Testis (tissue), 3 donors: ENCODE measurements around the gene AGER. TPM values are rescaled to one million over a fixed set of nuclear protein-coding genes. Genes with fewer than 3 reads are reported as not detected.
"Not testable (repeated sequence)": the region's sequence is repeated elsewhere in the genome, so short reads cannot be mapped to it uniquely, and the experiment has no call there.

Source experiments
- DNase-seq: peaks from one replicate; pipeline ENCODE4 v3.0.0-alpha.2; 2019
- H3K27ac ChIP-seq, 2 donors: fragments of 200-600 bp; sonication (generic); one replicate each; pipeline ENCODE4 v1.5.1; 2019
- H3K27me3 ChIP-seq: fragments of 200-600 bp; sonication (generic); one replicate; pipeline ENCODE4 v1.5.1; 2019
- H3K36me3 ChIP-seq: fragments of 200-600 bp; sonication (generic); one replicate; pipeline ENCODE4 v1.5.1; 2017; ENCODE audit warnings: low read depth; ENCODE audit errors: missing control alignments
- H3K4me1 ChIP-seq: fragments of 200-600 bp; sonication (generic); one replicate; pipeline ENCODE4 v1.5.1; 2019
- H3K4me3 ChIP-seq, 2 donors: fragments of 200-600 bp; sonication (generic); one replicate each; pipeline ENCODE4 v1.5.1; 2017 to 2019
- H3K9me3 ChIP-seq: fragments of 200-600 bp; sonication (generic); one replicate; pipeline ENCODE4 v1.5.1; 2017
- POLR2A ChIP-seq: fragments of 450-650 bp; IDR thresholded peaks from one replicate; pipeline ENCODE4 v1.6.1; 2017; ENCODE audit warnings: antibody characterized with exemption, mild to moderate bottlenecking, moderate library complexity
- WGBS, 2 donors: methylation state at CpG; one replicate each; pipeline ENCODE4 v1.1.5; 2018; 5-methylcytosine and 5-hydroxymethylcytosine counted together
- intact Hi-C: fragments of 100-400 bp; cut with DNase I; formaldehyde crosslinking; loops from one replicate; pipeline ENCODE4 v1.15.1; 2023; ENCODE audit warnings: low total_unique reads
- polyA plus RNA-seq: library from polyadenylated mRNA; stranded (reverse); fragments of 350-450 nt; fragmentation: Illumina TruSeq; extraction: RNeasy Lipid Tissue Mini Kit (QIAGEN cat#74804); gene quantifications from one replicate; pipeline ENCODE4 v1.2.3, GENCODE V29; 2014; ENCODE audit warnings: low read depth, low replicate concordance; ENCODE audit not compliant: insufficient read depth
- total RNA-seq, 2 donors: library from RNA; depleted of rRNA; stranded (reverse); fragments of >200 nt; gene quantifications; one replicate each; pipeline ENCODE4 v1.2.3, GENCODE V29; 2016
- TF ChIP-seq, protein P1 (sequence below), 3 experiments: fragments of 450-650 bp in 2 of 3; fragments of 200-600 bp in 1 of 3; sonication (generic) in 1 of 3; IDR thresholded peaks; one replicate each; pipeline ENCODE4 v1.5.1; 2016 to 2019; ENCODE audit warnings: antibody characterized with exemption in 3 of 3, mild to moderate bottlenecking in 2 of 3, moderate library complexity in 1 of 3

The AGER gene
- total and polyA plus RNA-seq, 3 donors from 2014 or later = 5.8 to 8.6 (median 7.8) TPM

DNA sequence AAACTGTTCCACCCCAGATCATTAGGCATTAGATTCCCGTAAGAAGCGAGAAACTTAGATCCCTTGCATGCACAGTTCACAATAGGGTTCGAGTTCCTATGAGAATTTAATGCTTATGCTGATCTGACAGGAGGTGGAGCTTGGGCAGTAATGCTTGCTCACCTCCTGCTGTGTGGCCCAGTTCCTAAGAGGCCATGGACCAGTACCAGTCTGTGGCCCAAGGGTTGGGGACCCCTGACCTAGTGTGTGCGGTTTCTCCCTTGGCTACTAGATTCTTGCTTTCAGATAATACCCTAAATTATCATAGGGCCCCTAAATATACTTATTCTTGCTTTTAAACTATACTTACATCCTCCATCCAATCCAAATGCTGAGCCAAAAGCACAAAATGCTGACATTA is 10.3 kb upstream of the AGER start:
- intact Hi-C loops = no loop called here
- no peak for TF ChIP-seq POLR2A
- TF ChIP-seq, protein P1, sequence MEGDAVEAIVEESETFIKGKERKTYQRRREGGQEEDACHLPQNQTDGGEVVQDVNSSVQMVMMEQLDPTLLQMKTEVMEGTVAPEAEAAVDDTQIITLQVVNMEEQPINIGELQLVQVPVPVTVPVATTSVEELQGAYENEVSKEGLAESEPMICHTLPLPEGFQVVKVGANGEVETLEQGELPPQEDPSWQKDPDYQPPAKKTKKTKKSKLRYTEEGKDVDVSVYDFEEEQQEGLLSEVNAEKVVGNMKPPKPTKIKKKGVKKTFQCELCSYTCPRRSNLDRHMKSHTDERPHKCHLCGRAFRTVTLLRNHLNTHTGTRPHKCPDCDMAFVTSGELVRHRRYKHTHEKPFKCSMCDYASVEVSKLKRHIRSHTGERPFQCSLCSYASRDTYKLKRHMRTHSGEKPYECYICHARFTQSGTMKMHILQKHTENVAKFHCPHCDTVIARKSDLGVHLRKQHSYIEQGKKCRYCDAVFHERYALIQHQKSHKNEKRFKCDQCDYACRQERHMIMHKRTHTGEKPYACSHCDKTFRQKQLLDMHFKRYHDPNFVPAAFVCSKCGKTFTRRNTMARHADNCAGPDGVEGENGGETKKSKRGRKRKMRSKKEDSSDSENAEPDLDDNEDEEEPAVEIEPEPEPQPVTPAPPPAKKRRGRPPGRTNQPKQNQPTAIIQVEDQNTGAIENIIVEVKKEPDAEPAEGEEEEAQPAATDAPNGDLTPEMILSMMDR (IDR thresholded peaks at IDR 0.05) = no peak
- H3K4me3 ChIP-seq = peak overlapping the region in 1 of 2 donors; percentile 99
- peaks cover 31% of the 10 kb centered on the region for H3K4me1 ChIP-seq
- H3K36me3 ChIP-seq = no peaks in the 10 kb centered on the region
- H3K9me3 ChIP-seq = no peaks in the 10 kb centered on the region
- H3K27ac ChIP-seq = peak overlapping the region; percentile 100
- no peaks in the 10 kb centered on the region for H3K27me3 ChIP-seq
- WGBS, 2 donors = 88 to 92% methylated on average over 3 to 4 of the region's 4 CpGs
- no peak for DNase-seq

DNA sequence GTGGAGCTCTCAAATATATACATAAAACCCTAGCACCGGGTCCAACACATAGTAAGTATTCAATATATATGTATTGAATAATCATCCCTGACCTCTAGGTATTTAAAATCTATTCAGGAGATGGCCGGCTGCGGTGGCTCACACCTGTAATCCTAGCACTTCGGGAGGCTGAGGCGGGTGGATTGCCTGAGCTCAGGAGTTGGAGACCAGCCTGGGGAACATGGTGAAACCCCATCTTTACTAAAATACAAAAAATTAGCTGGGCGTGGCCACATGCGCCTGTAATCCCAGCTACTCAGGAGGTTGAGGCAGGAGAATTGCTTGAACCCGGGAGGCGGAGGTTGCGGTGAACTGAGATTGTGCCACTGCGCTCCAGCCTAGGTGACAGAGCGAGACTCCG is 9.0 kb upstream of the AGER start:
- WGBS, 2 donors = 81 to 84% methylated on average over 13 of the region's 13 CpGs
- H3K4me3 ChIP-seq, H3K9me3 ChIP-seq, intact Hi-C loops, H3K27me3 ChIP-seq, DNase-seq, H3K36me3 ChIP-seq: not testable (repeated sequence)
- peaks cover 42% of the 10 kb centered on the region for H3K4me1 ChIP-seq
- peak overlapping the region in 1 of 2 donors; percentile 81 for H3K27ac ChIP-seq

- no peak within 1 kb of the TSS for H3K4me3 ChIP-seq
- 55 to 78% methylated on average over 5 of the region's 5 CpGs for WGBS, 2 donors
- no peak for TF ChIP-seq POLR2A
- TF ChIP-seq, protein P1 (IDR thresholded peaks at IDR 0.05) = no peak
- H3K27me3 ChIP-seq = no peaks in the 10 kb centered on the region
- no peaks in the 10 kb centered on the region for H3K9me3 ChIP-seq
- DNase-seq = no peak
- peak within 1 kb of the TSS; percentile 81 to 99 for H3K27ac ChIP-seq
- no peaks in the 10 kb centered on the region for H3K36me3 ChIP-seq
- intact Hi-C loops = no loop called here
- H3K4me1 ChIP-seq = peaks cover 42% of the 10 kb centered on the region
Observed at GRCh38 chr6:32192608-32193039, 8.6 kb upstream of the AGER start, which contains the start of gene GPSM3. TSS of gene GPSM3 (minus strand) at chr6:32192643. CDS start at chr6:32192513, 130 bp downstream.

DNA sequence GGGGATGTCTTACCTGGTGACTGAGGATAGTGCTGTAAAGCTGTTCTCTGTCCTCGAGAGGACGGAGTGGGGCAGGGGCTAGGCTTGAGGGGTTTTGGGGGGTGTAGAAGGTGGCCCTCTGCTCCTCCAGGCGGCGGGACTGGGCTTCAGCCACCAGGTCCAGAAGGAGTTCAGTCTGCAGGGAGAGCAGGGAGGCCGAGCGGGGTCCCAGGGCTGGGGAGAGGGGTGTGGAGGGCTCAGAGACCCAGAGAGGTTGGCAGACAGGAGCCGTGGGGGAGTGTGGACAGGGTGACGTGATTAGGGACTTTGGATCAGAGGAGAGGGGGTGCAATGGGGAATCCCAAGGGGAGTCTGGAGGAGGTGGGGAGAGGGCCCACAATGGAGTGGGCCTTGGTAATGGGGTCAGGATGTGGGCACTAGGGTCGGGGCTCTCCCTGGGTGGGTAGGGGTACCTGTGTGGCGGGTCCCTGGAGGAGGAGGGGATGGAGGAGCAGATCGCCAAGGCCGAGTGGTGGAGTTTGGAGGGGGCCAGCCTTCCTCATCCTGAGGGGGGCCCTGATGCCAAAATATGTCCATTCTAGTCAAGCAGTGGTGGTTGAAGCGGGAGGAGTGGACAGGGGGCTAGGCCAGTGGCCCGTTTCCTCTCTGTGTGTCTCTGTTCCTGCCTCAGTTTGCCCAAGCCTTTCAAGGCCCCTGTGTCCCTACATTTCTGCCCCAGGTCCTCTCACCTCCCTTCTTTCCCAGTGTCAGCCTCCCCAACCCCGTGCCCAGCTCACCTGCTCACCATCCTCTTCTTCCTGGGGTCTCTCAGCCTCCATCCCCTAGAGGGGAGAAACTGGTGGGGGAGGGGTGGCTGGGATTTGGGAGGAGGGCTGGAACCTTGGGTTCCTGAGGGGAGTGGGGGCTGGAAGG is 7.9 kb upstream of the AGER start:
- H3K4me1 ChIP-seq = peaks cover 35% of the 10 kb centered on the region

More for the DNA sequence above, 7.9 kb upstream of the AGER start:
- 72 to 74% methylated on average over 12 to 15 of the region's 15 CpGs for WGBS, 2 donors
- intact Hi-C loops = no loop called here
- Histone ChIP-seq H3K4me3 (no peak overlapping the region), H3K27ac (peak overlapping the region; percentile 81 to 99), H3K36me3 (no peaks in the 10 kb centered on the region), H3K9me3 (no peaks in the 10 kb centered on the region), H3K27me3 (no peaks in the 10 kb centered on the region)
- DNase-seq = no peak
- no peak for TF ChIP-seq POLR2A
- TF ChIP-seq, protein P1 (IDR thresholded peaks at IDR 0.05) = no peak
